Left renal cortex interstitium (tissue), 4 donors: ENCODE data around the gene HLA-DPB1. TPM values are rescaled to one million over a fixed set of nuclear protein-coding genes. Genes with fewer than 3 reads are reported as not detected.

ENCODE experiments used
- DNase-seq, 4 donors: peaks; one replicate each; pipeline ENCODE4 v3.0.0-alpha.2; 2013; ENCODE audit warnings: low read depth in 4 of 4, low spot score in 2 of 4, missing footprints in 1 of 4
- polyA plus RNA-seq, 4 donors: library from polyadenylated mRNA; unstranded; fragments of 120-200 nt; gene quantifications; one replicate each; pipeline ENCODE4 v1.2.1, GENCODE V29; 2013; ENCODE audit not compliant: insufficient read length in 4 of 4

Gene HLA-DPB1
- polyA plus RNA-seq, 4 donors, result 17.5 to 24.7 (median 21.9) TPM

- DNase-seq, result no peak
Observed at GRCh38 chr6:33124947-33125346, 49.2 kb downstream of the HLA-DPB1 start.

- no peak for DNase-seq
Observed at GRCh38 chr6:33126101-33126714, 50.4 kb downstream of the HLA-DPB1 start.

GRCh38 chr6:33128318-33128717 is 52.5 kb downstream of the HLA-DPB1 start:
- DNase-seq, result no peak

GRCh38 chr6:33132081-33132524 is 56.3 kb downstream of the HLA-DPB1 start:
- DNase-seq, result no peak

DNA sequence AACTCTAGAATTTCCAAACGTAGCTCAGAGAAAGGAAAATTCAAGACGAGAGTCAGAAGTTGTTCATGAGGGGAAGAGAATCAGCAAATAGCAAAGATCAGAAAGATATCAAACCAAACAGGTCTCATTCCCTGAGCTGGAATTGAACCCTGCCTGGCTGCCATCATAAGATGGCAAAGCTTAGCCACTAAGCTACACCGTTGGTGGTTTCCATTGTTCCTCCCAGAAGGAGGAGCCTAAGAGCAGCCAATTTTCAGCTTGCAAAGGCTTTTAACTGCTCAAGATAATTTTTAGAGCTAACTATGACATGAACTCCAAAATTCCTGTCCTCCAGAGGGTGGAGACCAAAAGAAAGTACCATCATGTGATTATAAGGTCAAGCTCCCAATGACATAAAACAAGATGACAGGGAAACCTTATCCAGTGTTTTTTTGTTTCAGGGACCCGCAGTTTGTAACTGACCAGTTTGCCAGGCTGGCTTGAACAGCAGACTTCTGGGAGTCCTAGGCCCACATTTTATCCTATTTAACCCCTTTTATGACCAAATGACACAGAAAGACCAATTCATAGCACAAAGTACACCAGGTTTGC is 60.6 kb downstream of the HLA-DPB1 start:
- DNase-seq, result no peak

Other genes starting within 250 kb of the HLA-DPB1 start
- gene TAP2, start 237.3 kb upstream of the HLA-DPB1 start, polyA plus RNA-seq, result 10 to 100 TPM; 12.6 to 17.4 (median 13.1) TPM
- 10 to 100 TPM; 17.9 to 27.3 (median 24.3) TPM for gene PSMB8, start 231.9 kb upstream of the HLA-DPB1 start, polyA plus RNA-seq
- gene TAP1, start 222.3 kb upstream of the HLA-DPB1 start, polyA plus RNA-seq, result 10 to 100 TPM in 3 of 4 donors, 1 to 10 TPM in 1; 9.2 to 11.9 (median 11.8) TPM
- gene PSMB9, start 221.8 kb upstream of the HLA-DPB1 start, polyA plus RNA-seq, result 1 to 10 TPM; 4.4 to 8.4 (median 7.7) TPM
- gene HLA-DMB, start 135.0 kb upstream of the HLA-DPB1 start, polyA plus RNA-seq, result 10 to 100 TPM; 67.0 to 71.1 (median 68.7) TPM
- gene HLA-DMA, start 122.9 kb upstream of the HLA-DPB1 start, polyA plus RNA-seq, result 10 to 100 TPM; 13.3 to 19.3 (median 16.9) TPM
- gene BRD2, start 107.4 kb upstream of the HLA-DPB1 start, polyA plus RNA-seq, result 100 to 1,000 TPM; 272 to 341 (median 317) TPM
- gene HLA-DOA, start 66.4 kb upstream of the HLA-DPB1 start, polyA plus RNA-seq, result 1 to 10 TPM; 4.6 to 5.4 (median 5.3) TPM
- gene HLA-DPA1, start 2.3 kb upstream of the HLA-DPB1 start, polyA plus RNA-seq, result 10 to 100 TPM; 16.8 to 39.8 (median 19.2) TPM
- 1 to 10 TPM; 4.1 to 6.6 (median 5.6) TPM for gene COL11A2, start 116.5 kb downstream of the HLA-DPB1 start, polyA plus RNA-seq
- 10 to 100 TPM; 49.6 to 67.6 (median 57.0) TPM for gene RXRB, start 124.7 kb downstream of the HLA-DPB1 start, polyA plus RNA-seq
- gene SLC39A7, start 124.9 kb downstream of the HLA-DPB1 start, polyA plus RNA-seq, result 100 to 1,000 TPM; 105 to 127 (median 111) TPM
- gene HSD17B8, start 128.7 kb downstream of the HLA-DPB1 start, polyA plus RNA-seq, result 10 to 100 TPM; 25.3 to 31.0 (median 27.6) TPM
- 10 to 100 TPM; 51.7 to 73.1 (median 66.6) TPM for gene RING1, start 132.5 kb downstream of the HLA-DPB1 start, polyA plus RNA-seq
- 10 to 100 TPM; 59.5 to 98.7 (median 77.5) TPM for gene VPS52, start 195.9 kb downstream of the HLA-DPB1 start, polyA plus RNA-seq
- gene RPS18, start 196.1 kb downstream of the HLA-DPB1 start, polyA plus RNA-seq, result 1,000 to 10,000 TPM; 2,825 to 3,624 (median 3,323) TPM
- 1 to 10 TPM; 4.1 to 5.2 (median 4.9) TPM for gene B3GALT4, start 201.1 kb downstream of the HLA-DPB1 start, polyA plus RNA-seq
- 10 to 100 TPM; 58.6 to 81.8 (median 73.0) TPM for gene WDR46, start 213.2 kb downstream of the HLA-DPB1 start, polyA plus RNA-seq
- gene PFDN6, start 213.6 kb downstream of the HLA-DPB1 start, polyA plus RNA-seq, result 10 to 100 TPM; 73.3 to 86.9 (median 74.2) TPM
- gene RGL2, start 223.0 kb downstream of the HLA-DPB1 start, polyA plus RNA-seq, result 100 to 1,000 TPM in 2 of 4 donors, 10 to 100 TPM in 2; 93.2 to 150 (median 113) TPM
- 10 to 100 TPM; 29.8 to 53.6 (median 40.3) TPM for gene TAPBP, start 238.1 kb downstream of the HLA-DPB1 start, polyA plus RNA-seq
- 10 to 100 TPM; 21.5 to 30.4 (median 27.2) TPM for gene ZBTB22, start 241.8 kb downstream of the HLA-DPB1 start, polyA plus RNA-seq
- gene DAXX, start 247.0 kb downstream of the HLA-DPB1 start, polyA plus RNA-seq, result 10 to 100 TPM; 50.6 to 59.5 (median 54.8) TPM